Measurements from ENCODE around the gene AGRP.
A peak's percentile ranks its signal among the peaks of the same experiment; 100 is the strongest.

Gene AGRP

DNA sequence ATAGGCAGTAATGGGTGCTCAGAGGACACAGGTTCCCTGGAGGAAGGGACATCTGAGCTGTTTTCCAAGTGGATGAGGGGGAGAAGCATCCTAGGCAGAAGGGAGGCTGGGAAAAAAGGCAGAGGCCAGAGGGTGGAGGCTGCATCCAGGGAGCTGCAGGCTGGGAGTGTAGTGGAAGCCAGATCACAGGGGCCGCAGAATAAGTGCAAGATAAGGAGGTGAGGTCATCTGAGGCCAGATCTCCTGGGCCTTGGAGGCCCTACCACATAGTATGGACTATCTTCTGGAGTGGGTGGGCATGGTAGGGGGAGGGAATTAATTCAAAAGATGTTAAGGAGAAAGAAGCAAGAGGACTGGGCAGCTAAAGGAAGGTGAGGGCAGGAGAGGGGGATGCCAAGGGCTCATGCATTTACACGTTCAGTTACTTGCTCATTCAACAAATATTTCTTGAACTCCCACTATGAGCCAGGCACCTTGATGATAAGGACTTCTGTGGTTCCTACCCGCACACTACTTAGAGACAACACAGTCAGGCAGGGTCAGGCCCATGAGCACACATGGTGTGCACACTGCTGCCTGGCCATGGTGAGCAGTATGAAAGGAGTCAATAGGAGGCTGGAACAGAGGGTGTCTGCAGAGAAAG is 42.9 kb upstream of the AGRP start:
- TF ChIP-seq, protein P1, sequence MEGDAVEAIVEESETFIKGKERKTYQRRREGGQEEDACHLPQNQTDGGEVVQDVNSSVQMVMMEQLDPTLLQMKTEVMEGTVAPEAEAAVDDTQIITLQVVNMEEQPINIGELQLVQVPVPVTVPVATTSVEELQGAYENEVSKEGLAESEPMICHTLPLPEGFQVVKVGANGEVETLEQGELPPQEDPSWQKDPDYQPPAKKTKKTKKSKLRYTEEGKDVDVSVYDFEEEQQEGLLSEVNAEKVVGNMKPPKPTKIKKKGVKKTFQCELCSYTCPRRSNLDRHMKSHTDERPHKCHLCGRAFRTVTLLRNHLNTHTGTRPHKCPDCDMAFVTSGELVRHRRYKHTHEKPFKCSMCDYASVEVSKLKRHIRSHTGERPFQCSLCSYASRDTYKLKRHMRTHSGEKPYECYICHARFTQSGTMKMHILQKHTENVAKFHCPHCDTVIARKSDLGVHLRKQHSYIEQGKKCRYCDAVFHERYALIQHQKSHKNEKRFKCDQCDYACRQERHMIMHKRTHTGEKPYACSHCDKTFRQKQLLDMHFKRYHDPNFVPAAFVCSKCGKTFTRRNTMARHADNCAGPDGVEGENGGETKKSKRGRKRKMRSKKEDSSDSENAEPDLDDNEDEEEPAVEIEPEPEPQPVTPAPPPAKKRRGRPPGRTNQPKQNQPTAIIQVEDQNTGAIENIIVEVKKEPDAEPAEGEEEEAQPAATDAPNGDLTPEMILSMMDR (conservative IDR thresholded peaks at IDR 0.05; ENCODE audit: low read length) = no peak
- no peak for TF ChIP-seq EZH2phosphoT487 (IDR thresholded peaks at IDR 0.05; ENCODE audit: borderline replicate concordance)
- no peak overlapping the region for H3K9ac ChIP-seq (ENCODE audit: low read depth, low read length, poor library complexity, severe bottlenecking)
- H3K4me3 ChIP-seq (ENCODE audit: low read length, poor library complexity, severe bottlenecking) = no peak overlapping the region
- H2AFZ ChIP-seq (ENCODE audit: low read length) = no peak overlapping the region
- H3K4me1 ChIP-seq (ENCODE audit: insufficient read depth, low read length, poor library complexity, severe bottlenecking) = peaks cover 5% of the 10 kb centered on the region
- no peaks in the 10 kb centered on the region for H4K20me1 ChIP-seq (ENCODE audit: insufficient read depth, low read length, poor library complexity, severe bottlenecking)
- H3K36me3 ChIP-seq (ENCODE audit: insufficient read depth, low read length) = no peaks in the 10 kb centered on the region
- no peaks in the 10 kb centered on the region for H3K27me3 ChIP-seq (ENCODE audit: insufficient read depth, low read length, poor library complexity, severe bottlenecking)
- H3K9me2 ChIP-seq (replicated peaks; ENCODE audit: low read depth, low read length) = no peaks in the 10 kb centered on the region
- H3K4me2 ChIP-seq (ENCODE audit: low read depth, low read length, poor library complexity, severe bottlenecking) = no peak overlapping the region
- H3K79me2 ChIP-seq (ENCODE audit: insufficient read depth, low read length) = peaks cover 16% of the 10 kb centered on the region; the same call in 1 of the 2 replicates
- H3F3A ChIP-seq (ENCODE audit: low read depth) = peaks cover 1% of the 10 kb centered on the region
- H3K9me3 ChIP-seq (ENCODE audit: insufficient read depth, low read depth, low read length) = no peaks in the 10 kb centered on the region

DNA sequence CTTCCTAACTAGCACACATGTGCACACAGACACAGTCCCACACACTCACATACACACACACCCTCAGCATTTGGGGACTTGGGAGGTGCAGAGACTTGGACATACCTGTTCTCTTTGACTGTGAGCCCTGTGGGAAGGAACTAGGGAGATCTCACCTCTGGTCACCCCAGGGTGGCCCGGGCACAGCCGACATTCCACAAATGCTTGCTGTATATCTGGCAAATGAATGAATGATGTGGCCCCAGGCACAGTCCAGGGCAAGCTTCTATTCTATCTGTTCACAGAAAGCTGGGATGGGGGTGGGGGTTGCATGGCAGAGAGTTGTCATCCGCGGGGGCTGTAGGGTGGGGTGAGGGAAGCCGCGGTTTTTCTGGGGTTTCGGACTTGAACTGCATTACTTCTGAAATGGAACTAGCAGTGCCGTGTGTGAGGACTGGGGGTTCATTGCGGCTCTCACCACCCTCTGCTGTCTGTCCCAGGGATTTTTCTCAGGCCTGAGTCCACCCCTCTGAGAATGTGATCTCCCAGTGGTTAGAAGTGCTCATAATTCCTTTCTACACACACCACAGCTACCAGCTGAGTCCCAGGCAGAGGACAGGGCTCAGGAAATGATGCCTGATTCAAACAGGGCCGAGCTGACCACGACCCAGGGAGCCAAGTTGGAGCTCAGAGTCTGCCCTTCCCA is 42.0 kb upstream of the AGRP start:
- TF ChIP-seq, protein P1 (conservative IDR thresholded peaks at IDR 0.05; ENCODE audit: low read length) = no peak
- no peak for TF ChIP-seq EZH2phosphoT487 (IDR thresholded peaks at IDR 0.05; ENCODE audit: borderline replicate concordance)
- H3F3A ChIP-seq (ENCODE audit: low read depth) = peaks cover 3% of the 10 kb centered on the region

DNA sequence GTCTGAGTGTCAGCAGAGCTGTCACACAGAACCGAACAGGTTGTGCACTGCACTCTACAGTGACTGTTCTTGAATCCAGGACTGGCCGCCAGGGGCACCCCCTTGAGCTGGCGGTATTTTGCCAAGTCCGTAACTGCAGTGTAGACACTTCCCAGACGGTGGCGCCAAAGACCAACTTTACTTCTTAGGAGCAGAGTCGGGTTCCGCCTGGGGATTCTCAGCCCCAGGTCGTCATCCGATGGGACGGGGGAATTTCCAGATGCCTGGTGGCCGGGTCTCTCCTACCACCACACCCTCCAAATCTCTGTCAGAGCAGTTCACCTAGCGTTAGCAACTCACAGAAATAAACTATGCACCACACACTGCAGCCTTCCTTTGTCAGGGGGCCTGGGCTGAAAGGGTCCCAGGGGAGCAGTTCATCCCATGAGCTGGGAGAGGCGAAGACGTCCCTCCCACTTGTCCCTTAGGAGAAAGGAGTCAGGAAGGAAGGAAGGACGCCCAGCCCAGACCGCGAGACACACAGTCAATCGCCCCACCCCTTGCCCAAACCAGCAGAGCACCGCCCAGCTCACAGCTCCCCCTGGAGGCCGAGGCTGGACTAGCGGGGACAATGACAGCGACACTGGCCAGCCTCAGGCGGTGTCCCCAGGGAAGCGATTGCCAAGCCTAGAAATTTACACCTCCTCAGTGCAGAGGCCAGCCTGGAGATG is 37.9 kb upstream of the AGRP start:
- Histone ChIP-seq H4K20me1 (ENCODE audit: insufficient read depth, low read length, poor library complexity, severe bottlenecking) (no peaks in the 10 kb centered on the region), H3K9me3 (ENCODE audit: insufficient read depth, low read depth, low read length) (no peaks in the 10 kb centered on the region), H2AFZ (ENCODE audit: low read length) (peak overlapping the region; percentile 89), H3K9me2 (replicated peaks; ENCODE audit: low read depth, low read length) (no peaks in the 10 kb centered on the region), H3K9ac (ENCODE audit: low read depth, low read length, poor library complexity, severe bottlenecking) (peak overlapping the region; percentile 81), H3K4me1 (ENCODE audit: insufficient read depth, low read length, poor library complexity, severe bottlenecking) (peaks cover 3% of the 10 kb centered on the region), H3K79me2 (ENCODE audit: insufficient read depth, low read length) (no peaks in the 10 kb centered on the region), H3K27me3 (ENCODE audit: insufficient read depth, low read length, poor library complexity, severe bottlenecking) (no peaks in the 10 kb centered on the region), H3K4me3 (ENCODE audit: low read length, poor library complexity, severe bottlenecking) (peak overlapping the region; percentile 79), H3K4me2 (ENCODE audit: low read depth, low read length, poor library complexity, severe bottlenecking) (peak overlapping the region; percentile 98), H3K36me3 (ENCODE audit: insufficient read depth, low read length) (no peaks in the 10 kb centered on the region), H3F3A (ENCODE audit: low read depth) (peaks cover 3% of the 10 kb centered on the region)
- TF ChIP-seq, protein P1 (conservative IDR thresholded peaks at IDR 0.05; ENCODE audit: low read length) = peak; percentile 90
- no peak for TF ChIP-seq EZH2phosphoT487 (IDR thresholded peaks at IDR 0.05; ENCODE audit: borderline replicate concordance)

More for the DNA sequence above, 42.0 kb upstream of the AGRP start:
- Histone ChIP-seq H2AFZ (ENCODE audit: low read length) (no peak overlapping the region), H3K4me3 (ENCODE audit: low read length, poor library complexity, severe bottlenecking) (no peak overlapping the region), H3K9ac (ENCODE audit: low read depth, low read length, poor library complexity, severe bottlenecking) (no peak overlapping the region), H3K4me2 (ENCODE audit: low read depth, low read length, poor library complexity, severe bottlenecking) (no peak overlapping the region), H3K9me3 (ENCODE audit: insufficient read depth, low read depth, low read length) (no peaks in the 10 kb centered on the region), H3K27me3 (ENCODE audit: insufficient read depth, low read length, poor library complexity, severe bottlenecking) (no peaks in the 10 kb centered on the region), H4K20me1 (ENCODE audit: insufficient read depth, low read length, poor library complexity, severe bottlenecking) (no peaks in the 10 kb centered on the region), H3K79me2 (ENCODE audit: insufficient read depth, low read length) (peaks cover 11% of the 10 kb centered on the region; the same call in 1 of the 2 replicates), H3K4me1 (ENCODE audit: insufficient read depth, low read length, poor library complexity, severe bottlenecking) (peaks cover 3% of the 10 kb centered on the region), H3K36me3 (ENCODE audit: insufficient read depth, low read length) (no peaks in the 10 kb centered on the region), H3K9me2 (replicated peaks; ENCODE audit: low read depth, low read length) (no peaks in the 10 kb centered on the region)
